Measurements from ENCODE around the gene PAGR1.
"Not testable (repeated sequence)": the region's sequence is repeated elsewhere in the genome, so short reads cannot be mapped to it uniquely, and the experiment has no call there.

Gene PAGR1

GRCh38 chr16:29864205-29864604 is 48.3 kb downstream of the PAGR1 start:
- DNase-seq (ENCODE audit: low read depth), result no peak

GRCh38 chr16:29868396-29869009 is 52.6 kb downstream of the PAGR1 start:
- no peak for DNase-seq (ENCODE audit: low read depth)

GRCh38 chr16:29869067-29869466 is 53.1 kb downstream of the PAGR1 start:
- not testable (repeated sequence) for DNase-seq (ENCODE audit: low read depth)
